SK-N-SH treated with all-trans-retinoic acid at 6 μM for 48 hours (cell line): ENCODE results near the gene GALNT1.

Experiments
- ARNTL ChIP-seq: fragments of 450-650 bp; formaldehyde crosslinking; IDR thresholded peaks from 2 replicates; pipeline ENCODE4 v1.5.0; 2020; ENCODE audit warnings: low read depth, mild to moderate bottlenecking, moderate library complexity, borderline replicate concordance
- CSDC2 ChIP-seq: fragments of 250-450 bp; sonication (Bioruptor Pico); IDR thresholded peaks from 2 replicates; pipeline ENCODE4 v1.5.0; 2020; ENCODE audit warnings: mild to moderate bottlenecking, moderate library complexity
- ESRRG ChIP-seq: fragments of 250-450 bp; sonication (Bioruptor Pico); IDR thresholded peaks from 2 replicates; pipeline ENCODE4 v1.6.1; 2021; ENCODE audit warnings: mild to moderate bottlenecking
- TF ChIP-seq, protein P1 (sequence below): fragments of 250-450 bp; sonication (Bioruptor Pico); IDR thresholded peaks from 2 replicates; pipeline ENCODE4 v1.8.0; 2020; ENCODE audit warnings: mild to moderate bottlenecking, moderate library complexity, borderline replicate concordance

DNA sequence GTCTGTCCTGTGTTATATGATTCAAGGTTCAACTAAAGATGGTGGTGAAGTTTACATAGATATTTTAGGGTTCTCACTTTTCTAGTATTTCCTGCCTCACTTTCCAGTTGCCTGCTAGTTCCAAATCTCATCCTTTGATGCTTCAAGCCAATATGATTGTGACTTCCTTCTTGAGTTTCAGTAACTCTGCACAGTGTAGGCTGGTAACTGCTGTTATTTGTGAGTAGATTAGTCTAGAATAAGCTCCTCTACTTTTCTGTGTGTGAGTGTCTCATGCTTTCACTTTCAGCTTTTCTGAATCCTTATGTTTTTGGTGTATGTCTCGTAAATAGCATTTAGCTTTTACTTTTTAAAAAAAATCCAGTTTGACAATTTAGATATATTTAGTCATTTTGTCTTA is 42.6 kb downstream of the GALNT1 start:
- TF ChIP-seq ARNTL (CRISPR knock-in tag), result no peak
- no peak for TF ChIP-seq CSDC2
- TF ChIP-seq ESRRG (CRISPR knock-in tag), result no peak
- TF ChIP-seq, protein P1, sequence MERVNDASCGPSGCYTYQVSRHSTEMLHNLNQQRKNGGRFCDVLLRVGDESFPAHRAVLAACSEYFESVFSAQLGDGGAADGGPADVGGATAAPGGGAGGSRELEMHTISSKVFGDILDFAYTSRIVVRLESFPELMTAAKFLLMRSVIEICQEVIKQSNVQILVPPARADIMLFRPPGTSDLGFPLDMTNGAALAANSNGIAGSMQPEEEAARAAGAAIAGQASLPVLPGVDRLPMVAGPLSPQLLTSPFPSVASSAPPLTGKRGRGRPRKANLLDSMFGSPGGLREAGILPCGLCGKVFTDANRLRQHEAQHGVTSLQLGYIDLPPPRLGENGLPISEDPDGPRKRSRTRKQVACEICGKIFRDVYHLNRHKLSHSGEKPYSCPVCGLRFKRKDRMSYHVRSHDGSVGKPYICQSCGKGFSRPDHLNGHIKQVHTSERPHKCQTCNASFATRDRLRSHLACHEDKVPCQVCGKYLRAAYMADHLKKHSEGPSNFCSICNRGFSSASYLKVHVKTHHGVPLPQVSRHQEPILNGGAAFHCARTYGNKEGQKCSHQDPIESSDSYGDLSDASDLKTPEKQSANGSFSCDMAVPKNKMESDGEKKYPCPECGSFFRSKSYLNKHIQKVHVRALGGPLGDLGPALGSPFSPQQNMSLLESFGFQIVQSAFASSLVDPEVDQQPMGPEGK (CRISPR knock-in tag), result no peak
